Upper lobe of left lung (tissue), 6 donors: Measurements from ENCODE around the gene ANXA2. TPM values are rescaled to one million over a fixed set of nuclear protein-coding genes. Genes with fewer than 3 reads are reported as not detected.
"Not testable (repeated sequence)": the region's sequence is repeated elsewhere in the genome, so short reads cannot be mapped to it uniquely, and the experiment has no call there.

Source experiments
- ATAC-seq, 2 donors: fragments of 200-7000 bp; cut with Tn5 transposase; one replicate each; pipeline ENCODE4 v1.9.1; 2022; ENCODE audit warnings: mild to moderate bottlenecking in 2 of 2, moderate library complexity in 2 of 2; ENCODE audit not compliant: low FRiP score in 2 of 2
- DNase-seq, 2 donors: peaks; one replicate each; pipeline ENCODE4 v3.0.0-alpha.2; 2019 to 2020
- H3K27ac ChIP-seq, 4 donors: fragments of 200-600 bp; sonication (generic); one replicate each; pipeline ENCODE4 v1.5.1; 2016 to 2019
- H3K27me3 ChIP-seq, 4 donors: fragments of 200-600 bp; sonication (generic); one replicate each; pipeline ENCODE4 v1.5.1; 2017 to 2019
- H3K36me3 ChIP-seq, 4 donors: fragments of 200-600 bp; sonication (generic); one replicate each; pipeline ENCODE4 v1.5.1; 2016 to 2019
- H3K4me1 ChIP-seq, 4 donors: fragments of 200-600 bp; sonication (generic); one replicate each; pipeline ENCODE4 v1.5.1; 2018 to 2019
- H3K4me3 ChIP-seq, 4 donors: fragments of 200-600 bp; sonication (generic); one replicate each; pipeline ENCODE4 v1.5.1; 2017 to 2019; ENCODE audit warnings: mild to moderate bottlenecking in 2 of 4, moderate library complexity in 1 of 4
- H3K9me3 ChIP-seq, 4 donors: fragments of 200-600 bp; sonication (generic); one replicate each; pipeline ENCODE4 v1.5.1; 2018 to 2019
- EP300 ChIP-seq, 4 donors: sonication (generic); formaldehyde crosslinking; IDR thresholded peaks; one replicate each; pipeline ENCODE4 v1.5.1; 2017; ENCODE audit warnings: antibody characterized with exemption in 4 of 4, control low read depth in 2 of 4
- POLR2A ChIP-seq, 4 donors: fragments of 450-650 bp; IDR thresholded peaks; one replicate each; pipeline ENCODE4 v1.5.1; 2016 to 2017; ENCODE audit warnings: antibody characterized with exemption in 4 of 4, mild to moderate bottlenecking in 2 of 4
- POLR2AphosphoS5 ChIP-seq, 2 donors: sonication (generic); formaldehyde crosslinking; IDR thresholded peaks; one replicate each; pipeline ENCODE4 v1.5.1; 2017; ENCODE audit warnings: antibody characterized with exemption in 2 of 2
- WGBS, 2 donors: methylation state at CpG; one replicate each; pipeline ENCODE4 v1.1.5; 2017 to 2018; 5-methylcytosine and 5-hydroxymethylcytosine counted together
- total RNA-seq, 6 donors: library from RNA; depleted of rRNA in 4 of 6; stranded (reverse); fragments of >200 nt in 4 of 6; gene quantifications; one replicate each; pipeline versions ENCODE4 v1.1.0 to v1.2.1, GENCODE V29; 2016 to 2021
- TF ChIP-seq, protein P1 (sequence below), 6 experiments: fragments of 450-650 bp in 4 of 6; fragments of 200-600 bp in 2 of 6; sonication (generic) in 2 of 6; IDR thresholded peaks; one replicate each; pipeline ENCODE4 v1.5.1; 2016 to 2019; ENCODE audit warnings: antibody characterized with exemption in 6 of 6
- donor health status: DM: no; HTN: no; CAD: no; lungs with moderate emphysema.
- donor health status: DM: no; HTN: yes; CAD: no; lungs with severe emphysema.

Gene ANXA2
- total RNA-seq, 6 donors from 2014 or later = 394 to 1,774 (median 1,094) TPM

GRCh38 chr15:60417112-60417511 is 19.3 kb upstream of the ANXA2 start:
- ATAC-seq = no peak
- TF ChIP-seq, protein P1, sequence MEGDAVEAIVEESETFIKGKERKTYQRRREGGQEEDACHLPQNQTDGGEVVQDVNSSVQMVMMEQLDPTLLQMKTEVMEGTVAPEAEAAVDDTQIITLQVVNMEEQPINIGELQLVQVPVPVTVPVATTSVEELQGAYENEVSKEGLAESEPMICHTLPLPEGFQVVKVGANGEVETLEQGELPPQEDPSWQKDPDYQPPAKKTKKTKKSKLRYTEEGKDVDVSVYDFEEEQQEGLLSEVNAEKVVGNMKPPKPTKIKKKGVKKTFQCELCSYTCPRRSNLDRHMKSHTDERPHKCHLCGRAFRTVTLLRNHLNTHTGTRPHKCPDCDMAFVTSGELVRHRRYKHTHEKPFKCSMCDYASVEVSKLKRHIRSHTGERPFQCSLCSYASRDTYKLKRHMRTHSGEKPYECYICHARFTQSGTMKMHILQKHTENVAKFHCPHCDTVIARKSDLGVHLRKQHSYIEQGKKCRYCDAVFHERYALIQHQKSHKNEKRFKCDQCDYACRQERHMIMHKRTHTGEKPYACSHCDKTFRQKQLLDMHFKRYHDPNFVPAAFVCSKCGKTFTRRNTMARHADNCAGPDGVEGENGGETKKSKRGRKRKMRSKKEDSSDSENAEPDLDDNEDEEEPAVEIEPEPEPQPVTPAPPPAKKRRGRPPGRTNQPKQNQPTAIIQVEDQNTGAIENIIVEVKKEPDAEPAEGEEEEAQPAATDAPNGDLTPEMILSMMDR (IDR thresholded peaks at IDR 0.05) = no peak
- TF ChIP-seq POLR2AphosphoS5 (IDR thresholded peaks at IDR 0.05) (no peak), POLR2A (IDR thresholded peaks at IDR 0.05) (no peak), EP300 (IDR thresholded peaks at IDR 0.05) (no peak)
- Histone ChIP-seq H3K4me1 (peaks cover 0 to 4% (median 0%) of the 10 kb centered on the region in 4 donors), H3K27ac (no peak overlapping the region), H3K27me3 (no peaks in the 10 kb centered on the region), H3K36me3 (no peaks in the 10 kb centered on the region), H3K9me3 (no peaks in the 10 kb centered on the region), H3K4me3 (no peak overlapping the region)
- 97 to 99% methylated on average over 4 of the region's 4 CpGs for WGBS, 2 donors
- DNase-seq = no peak

GRCh38 chr15:60416484-60416883 is 18.7 kb upstream of the ANXA2 start:
- 98% methylated on average over 3 of the region's 3 CpGs for WGBS, 2 donors
- Histone ChIP-seq H3K27ac (no peak overlapping the region), H3K36me3 (no peaks in the 10 kb centered on the region), H3K27me3 (no peaks in the 10 kb centered on the region), H3K4me3 (no peak overlapping the region), H3K9me3 (no peaks in the 10 kb centered on the region), H3K4me1 (peaks cover 0 to 4% (median 0%) of the 10 kb centered on the region in 4 donors)
- DNase-seq (no peak), ATAC-seq (no peak)
- TF ChIP-seq, protein P1 (IDR thresholded peaks at IDR 0.05) = no peak
- TF ChIP-seq POLR2AphosphoS5 (IDR thresholded peaks at IDR 0.05) (no peak), POLR2A (IDR thresholded peaks at IDR 0.05) (no peak), EP300 (IDR thresholded peaks at IDR 0.05) (no peak)

- DNase-seq = no peak
- WGBS, 2 donors = 67 to 70% methylated on average over 10 of the region's 10 CpGs
- ATAC-seq = peak in 1 of 2 donors; percentile 34
- peaks cover 1 to 6% (median 2%) of the 10 kb centered on the region in 4 donors for H3K4me1 ChIP-seq
- TF ChIP-seq, protein P1 (IDR thresholded peaks at IDR 0.05) = no peak
- TF ChIP-seq POLR2A (IDR thresholded peaks at IDR 0.05) = no peak
- H3K36me3 ChIP-seq = no peaks in the 10 kb centered on the region
- no peaks in the 10 kb centered on the region for H3K27me3 ChIP-seq
- H3K4me3 ChIP-seq = no peak overlapping the region
- no peaks in the 10 kb centered on the region for H3K9me3 ChIP-seq
- peak overlapping the region in 1 of 4 donors; percentile 21 for H3K27ac ChIP-seq
Measured at GRCh38 chr15:60414016-60414682, 16.4 kb upstream of the ANXA2 start.

DNA sequence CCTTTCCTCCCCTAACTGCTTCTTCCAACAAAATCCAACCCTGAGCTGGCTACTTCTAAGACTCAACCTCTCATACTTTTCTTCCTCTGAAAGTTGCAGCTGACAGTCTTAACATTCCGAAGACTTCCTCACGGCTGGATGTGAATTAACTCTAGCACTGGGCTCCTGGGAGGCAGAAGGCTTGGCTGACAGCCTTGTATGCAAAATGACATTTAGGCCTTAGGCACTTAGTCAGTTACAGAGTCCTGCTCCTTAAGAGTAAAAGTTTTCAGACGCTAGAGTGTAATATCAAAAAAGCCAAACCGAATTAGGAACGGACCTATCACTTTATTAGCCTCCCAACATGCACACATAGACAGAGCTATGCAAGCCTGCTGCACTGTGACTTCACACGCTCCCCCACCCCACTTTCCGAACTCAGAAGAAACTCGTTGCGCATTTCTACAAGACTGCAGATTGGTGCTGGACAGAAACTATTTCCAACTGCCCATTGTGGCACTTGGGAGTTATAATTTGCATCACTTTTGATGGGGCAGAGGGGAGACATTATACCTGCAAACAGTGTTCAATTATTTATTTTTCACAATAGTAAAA is 15.5 kb upstream of the ANXA2 start:
- no peaks in the 10 kb centered on the region for H3K9me3 ChIP-seq
- TF ChIP-seq POLR2AphosphoS5 (IDR thresholded peaks at IDR 0.05) (no peak), POLR2A (IDR thresholded peaks at IDR 0.05) (no peak), EP300 (IDR thresholded peaks at IDR 0.05) (no peak)
- TF ChIP-seq, protein P1 (IDR thresholded peaks at IDR 0.05) = no peak
- no peaks in the 10 kb centered on the region for H3K27me3 ChIP-seq
- no peak overlapping the region for H3K4me3 ChIP-seq
- H3K27ac ChIP-seq = no peak overlapping the region
- 71 to 76% methylated on average over 8 to 9 of the region's 9 CpGs for WGBS, 2 donors
- DNase-seq (no peak), ATAC-seq (no peak)
- peaks cover 7 to 13% (median 9%) of the 10 kb centered on the region in 4 donors for H3K4me1 ChIP-seq
- H3K36me3 ChIP-seq = no peaks in the 10 kb centered on the region

- WGBS, 2 donors = 96% methylated on average over 21 of the region's 21 CpGs
- H3K27ac ChIP-seq, H3K27me3 ChIP-seq, H3K4me3 ChIP-seq, H3K36me3 ChIP-seq, H3K9me3 ChIP-seq, ATAC-seq: not testable (repeated sequence)
- DNase-seq = peak in 1 of 2 donors; percentile 57
- peaks cover 12 to 18% (median 14%) of the 10 kb centered on the region in 4 donors for H3K4me1 ChIP-seq
Measured at GRCh38 chr15:60412807-60413206, 15.0 kb upstream of the ANXA2 start.
